Measurements from ENCODE around the gene FGF14.

The FGF14 gene

DNA sequence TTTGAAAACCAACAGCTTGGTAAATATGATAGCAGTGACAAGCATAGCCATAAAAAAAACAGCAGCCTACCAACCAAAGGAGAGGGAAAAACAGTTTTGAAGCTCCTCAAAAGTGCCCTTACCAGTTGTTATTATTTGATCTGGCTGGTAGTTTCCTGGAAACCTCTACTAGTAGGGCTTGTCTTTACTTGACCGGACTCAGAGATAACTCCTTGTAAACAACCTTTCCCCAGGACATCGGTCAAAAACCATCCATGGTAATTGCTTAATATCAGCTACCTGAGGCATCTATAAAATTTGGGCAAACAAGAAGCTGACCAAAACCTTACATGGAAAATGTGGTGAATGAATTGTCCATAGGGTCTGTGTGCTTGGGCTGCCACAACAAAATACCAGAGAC is 210.9 kb downstream of the FGF14 start:
- peak overlapping the region; percentile 76 for H3K27ac ChIP-seq (ENCODE audit: poor library complexity, severe bottlenecking)
- no peak for DNase-seq (ENCODE audit: low spot score)
- peaks cover 34% of the 10 kb centered on the region for H3K4me1 ChIP-seq (ENCODE audit: insufficient read depth, poor library complexity, severe bottlenecking)

DNA sequence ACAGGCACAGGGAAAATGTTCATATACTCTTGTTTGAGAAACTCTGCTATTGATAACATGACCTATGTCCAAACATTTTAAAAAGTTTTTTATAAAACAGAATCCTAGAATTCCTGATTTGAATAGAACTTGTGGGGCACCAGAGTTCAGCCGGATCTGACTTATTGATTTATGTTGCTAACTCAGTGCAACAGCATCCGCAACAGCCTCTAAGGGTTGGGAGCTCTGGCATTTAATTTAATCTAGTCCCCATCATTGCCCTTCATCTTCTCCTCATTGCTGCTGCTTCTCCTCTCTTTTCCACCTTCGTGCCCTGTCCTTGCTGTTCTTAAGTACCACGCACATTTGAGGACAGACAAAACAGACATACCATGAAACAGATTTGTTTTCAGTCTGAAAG is 214.5 kb downstream of the FGF14 start:
- TF ChIP-seq, protein P1, sequence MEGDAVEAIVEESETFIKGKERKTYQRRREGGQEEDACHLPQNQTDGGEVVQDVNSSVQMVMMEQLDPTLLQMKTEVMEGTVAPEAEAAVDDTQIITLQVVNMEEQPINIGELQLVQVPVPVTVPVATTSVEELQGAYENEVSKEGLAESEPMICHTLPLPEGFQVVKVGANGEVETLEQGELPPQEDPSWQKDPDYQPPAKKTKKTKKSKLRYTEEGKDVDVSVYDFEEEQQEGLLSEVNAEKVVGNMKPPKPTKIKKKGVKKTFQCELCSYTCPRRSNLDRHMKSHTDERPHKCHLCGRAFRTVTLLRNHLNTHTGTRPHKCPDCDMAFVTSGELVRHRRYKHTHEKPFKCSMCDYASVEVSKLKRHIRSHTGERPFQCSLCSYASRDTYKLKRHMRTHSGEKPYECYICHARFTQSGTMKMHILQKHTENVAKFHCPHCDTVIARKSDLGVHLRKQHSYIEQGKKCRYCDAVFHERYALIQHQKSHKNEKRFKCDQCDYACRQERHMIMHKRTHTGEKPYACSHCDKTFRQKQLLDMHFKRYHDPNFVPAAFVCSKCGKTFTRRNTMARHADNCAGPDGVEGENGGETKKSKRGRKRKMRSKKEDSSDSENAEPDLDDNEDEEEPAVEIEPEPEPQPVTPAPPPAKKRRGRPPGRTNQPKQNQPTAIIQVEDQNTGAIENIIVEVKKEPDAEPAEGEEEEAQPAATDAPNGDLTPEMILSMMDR (IDR thresholded peaks at IDR 0.05; ENCODE audit: poor library complexity, severe bottlenecking), result no peak
- H3K36me3 ChIP-seq (ENCODE audit: low read depth), result no peaks in the 10 kb centered on the region
- no peaks in the 10 kb centered on the region for H3K27me3 ChIP-seq (ENCODE audit: insufficient read depth, poor library complexity, severe bottlenecking)
- H3K4me1 ChIP-seq (ENCODE audit: insufficient read depth, poor library complexity, severe bottlenecking), result peaks cover 18% of the 10 kb centered on the region
- ATAC-seq (ENCODE audit: low read depth) (no peak), DNase-seq (ENCODE audit: low spot score) (no peak)
- H3K9me3 ChIP-seq (ENCODE audit: severe bottlenecking), result no peaks in the 10 kb centered on the region
- H3K4me3 ChIP-seq (ENCODE audit: severe bottlenecking), result no peak overlapping the region
- H3K27ac ChIP-seq (ENCODE audit: poor library complexity, severe bottlenecking), result no peak overlapping the region

More for the DNA sequence above, 210.9 kb downstream of the FGF14 start:
- H3K4me3 ChIP-seq (ENCODE audit: severe bottlenecking), result no peak overlapping the region
- no peaks in the 10 kb centered on the region for H3K27me3 ChIP-seq (ENCODE audit: insufficient read depth, poor library complexity, severe bottlenecking)
- H3K9me3 ChIP-seq (ENCODE audit: severe bottlenecking), result no peaks in the 10 kb centered on the region
- TF ChIP-seq, protein P1 (IDR thresholded peaks at IDR 0.05; ENCODE audit: poor library complexity, severe bottlenecking), result no peak
- peak; percentile 30; the same call in 1 of the 3 replicates for ATAC-seq (ENCODE audit: low read depth)
- no peaks in the 10 kb centered on the region for H3K36me3 ChIP-seq (ENCODE audit: low read depth)

DNA sequence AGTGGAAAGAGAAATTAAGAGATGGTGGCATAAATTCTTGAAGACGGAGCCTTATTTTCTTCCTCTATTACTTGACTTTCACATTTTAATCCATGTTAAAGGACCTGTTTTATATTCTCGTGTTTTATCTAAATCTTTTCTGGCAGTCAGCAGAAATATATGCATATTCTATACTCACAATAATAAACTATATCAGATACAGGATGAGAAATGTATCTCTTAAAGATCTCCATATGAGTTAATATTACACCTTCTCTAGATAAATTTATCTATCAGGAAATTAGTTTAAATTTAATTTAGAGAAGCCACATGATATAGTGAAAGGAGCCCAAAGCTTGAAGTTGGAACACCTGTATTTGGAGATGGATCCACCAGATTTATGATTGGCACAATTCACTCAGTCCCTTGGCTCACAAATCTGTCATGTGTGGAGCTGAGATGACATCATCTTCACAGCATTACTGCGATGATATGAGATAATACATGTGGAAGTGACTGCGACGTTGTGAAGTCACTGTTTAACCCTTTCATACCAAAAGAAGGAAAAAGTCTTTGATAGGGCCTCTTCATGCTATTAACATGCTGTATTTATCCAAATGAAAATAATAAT is 216.4 kb downstream of the FGF14 start:
- no peak for DNase-seq (ENCODE audit: low spot score)
- H3K4me3 ChIP-seq (ENCODE audit: severe bottlenecking), result no peak overlapping the region
- no peak for ATAC-seq (ENCODE audit: low read depth)
- no peaks in the 10 kb centered on the region for H3K27me3 ChIP-seq (ENCODE audit: insufficient read depth, poor library complexity, severe bottlenecking)
- TF ChIP-seq, protein P1 (IDR thresholded peaks at IDR 0.05; ENCODE audit: poor library complexity, severe bottlenecking), result no peak
- no peak overlapping the region for H3K27ac ChIP-seq (ENCODE audit: poor library complexity, severe bottlenecking)
- H3K9me3 ChIP-seq (ENCODE audit: severe bottlenecking), result no peaks in the 10 kb centered on the region
- H3K4me1 ChIP-seq (ENCODE audit: insufficient read depth, poor library complexity, severe bottlenecking), result no peaks in the 10 kb centered on the region
- no peaks in the 10 kb centered on the region for H3K36me3 ChIP-seq (ENCODE audit: low read depth)

DNA sequence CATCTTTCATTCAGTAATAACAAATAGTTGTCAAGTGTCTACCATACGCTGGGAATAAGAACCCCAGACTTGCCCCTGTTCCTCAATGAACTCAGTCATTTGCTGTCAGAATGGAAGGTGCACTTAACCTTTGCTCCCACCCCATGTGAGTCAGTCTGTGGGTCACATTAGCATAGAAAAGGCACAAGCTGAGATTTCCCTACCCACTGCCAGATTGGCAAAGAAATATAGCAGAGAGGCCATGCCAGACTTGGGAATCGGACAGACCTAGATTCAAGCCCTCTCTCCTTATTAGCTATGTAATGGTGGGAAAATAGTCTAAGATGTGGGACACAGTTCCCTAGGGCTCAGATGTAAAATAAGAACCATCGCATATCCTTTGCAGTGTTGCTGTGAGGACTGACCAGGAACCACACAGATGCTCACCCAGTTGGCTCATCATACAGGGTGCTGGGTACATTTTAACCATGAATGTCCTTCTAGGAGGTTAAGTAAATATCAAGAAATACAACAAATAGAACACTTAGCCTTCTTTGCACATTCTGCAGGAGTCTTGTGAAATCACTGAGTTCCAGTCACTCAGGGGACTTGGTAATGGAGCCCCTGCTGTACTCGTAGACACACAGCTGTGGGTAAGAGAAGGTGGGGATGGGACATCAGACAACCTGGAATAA is 218.2 kb downstream of the FGF14 start:
- ATAC-seq (ENCODE audit: low read depth), result no peak
- TF ChIP-seq, protein P1 (IDR thresholded peaks at IDR 0.05; ENCODE audit: poor library complexity, severe bottlenecking), result no peak
- H3K4me3 ChIP-seq (ENCODE audit: severe bottlenecking), result no peak overlapping the region

DNA sequence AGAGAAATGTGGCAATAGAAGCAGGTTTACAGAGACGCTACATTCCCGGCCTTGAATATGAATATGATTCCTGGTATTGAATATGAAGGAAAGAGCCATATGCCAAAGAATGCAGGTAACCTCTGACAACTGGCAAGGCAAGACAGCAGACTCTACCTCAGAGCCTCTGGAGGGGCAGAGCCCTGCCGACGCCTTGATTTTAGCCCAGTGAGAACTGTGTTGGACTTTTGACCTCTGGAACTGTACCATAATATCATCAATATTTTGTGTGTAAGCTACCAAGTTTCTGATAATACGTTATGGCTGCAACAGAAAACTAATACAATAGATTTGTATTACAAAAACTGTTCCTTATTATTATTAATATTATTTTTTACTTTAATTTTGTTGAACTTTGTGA is 219.7 kb downstream of the FGF14 start:
- Histone ChIP-seq H3K4me3 (ENCODE audit: severe bottlenecking) (no peak overlapping the region), H3K9me3 (ENCODE audit: severe bottlenecking) (no peaks in the 10 kb centered on the region), H3K4me1 (ENCODE audit: insufficient read depth, poor library complexity, severe bottlenecking) (no peaks in the 10 kb centered on the region), H3K36me3 (ENCODE audit: low read depth) (no peaks in the 10 kb centered on the region), H3K27me3 (ENCODE audit: insufficient read depth, poor library complexity, severe bottlenecking) (no peaks in the 10 kb centered on the region), H3K27ac (ENCODE audit: poor library complexity, severe bottlenecking) (no peak overlapping the region)
- TF ChIP-seq, protein P1 (IDR thresholded peaks at IDR 0.05; ENCODE audit: poor library complexity, severe bottlenecking), result no peak
- no peak for ATAC-seq (ENCODE audit: low read depth)
- no peak for DNase-seq (ENCODE audit: low spot score)

More for the DNA sequence above, 218.2 kb downstream of the FGF14 start:
- Histone ChIP-seq H3K27ac (ENCODE audit: poor library complexity, severe bottlenecking) (no peak overlapping the region), H3K4me1 (ENCODE audit: insufficient read depth, poor library complexity, severe bottlenecking) (no peaks in the 10 kb centered on the region), H3K9me3 (ENCODE audit: severe bottlenecking) (no peaks in the 10 kb centered on the region), H3K27me3 (ENCODE audit: insufficient read depth, poor library complexity, severe bottlenecking) (no peaks in the 10 kb centered on the region), H3K36me3 (ENCODE audit: low read depth) (no peaks in the 10 kb centered on the region)
- no peak for DNase-seq (ENCODE audit: low spot score)
